Choroid plexus epithelial cell (primary cell): ENCODE data around the gene CNOT3.

Experiments used
- DNase-seq: peaks from one replicate; pipeline ENCODE4 v3.0.0-alpha.2; 2010; ENCODE audit warnings: low read depth
- H3K4me3 ChIP-seq: 2 replicates; pipeline ENCODE4 v1.5.1; 2011; ENCODE audit warnings: low read depth, mild to moderate bottlenecking, control low read depth, low read length, moderate library complexity
- TF ChIP-seq, protein P1 (sequence below): conservative IDR thresholded peaks from 2 replicates; pipeline ENCODE4 v1.5.1; 2011; ENCODE audit warnings: low read depth, mild to moderate bottlenecking, control low read depth, inconsistent platforms, low read length, moderate library complexity

The CNOT3 gene

DNA sequence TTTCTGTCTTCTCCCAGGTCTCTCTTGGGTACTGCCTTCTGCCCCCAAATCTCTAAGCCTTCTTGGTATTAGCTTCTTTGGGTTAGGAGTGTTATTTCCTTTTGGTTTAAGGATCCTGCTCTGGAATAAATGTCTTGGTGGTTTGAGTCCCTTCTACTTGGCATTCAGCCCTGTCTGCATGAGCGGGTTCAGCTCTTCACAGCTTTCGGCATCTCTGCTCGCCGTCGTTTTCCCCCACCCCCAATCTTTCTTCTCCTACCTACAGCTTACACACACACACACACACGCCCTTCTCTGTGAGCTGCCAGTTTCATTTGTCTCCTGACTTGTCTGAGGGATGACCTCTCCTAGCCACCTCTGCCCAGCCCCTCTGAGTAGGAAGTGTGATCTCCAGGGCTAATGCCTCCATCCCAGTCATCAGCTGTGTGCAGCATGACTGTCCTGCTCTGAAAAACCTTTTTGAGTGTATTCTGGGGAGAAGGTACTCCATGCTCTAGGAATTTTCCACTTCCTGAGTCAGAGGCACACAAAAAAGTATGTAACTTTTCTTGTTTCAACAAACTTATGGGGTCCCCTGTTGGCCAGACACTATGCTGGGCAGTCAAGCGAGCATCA is 4.7 kb downstream of the CNOT3 start:
- TF ChIP-seq, protein P1, sequence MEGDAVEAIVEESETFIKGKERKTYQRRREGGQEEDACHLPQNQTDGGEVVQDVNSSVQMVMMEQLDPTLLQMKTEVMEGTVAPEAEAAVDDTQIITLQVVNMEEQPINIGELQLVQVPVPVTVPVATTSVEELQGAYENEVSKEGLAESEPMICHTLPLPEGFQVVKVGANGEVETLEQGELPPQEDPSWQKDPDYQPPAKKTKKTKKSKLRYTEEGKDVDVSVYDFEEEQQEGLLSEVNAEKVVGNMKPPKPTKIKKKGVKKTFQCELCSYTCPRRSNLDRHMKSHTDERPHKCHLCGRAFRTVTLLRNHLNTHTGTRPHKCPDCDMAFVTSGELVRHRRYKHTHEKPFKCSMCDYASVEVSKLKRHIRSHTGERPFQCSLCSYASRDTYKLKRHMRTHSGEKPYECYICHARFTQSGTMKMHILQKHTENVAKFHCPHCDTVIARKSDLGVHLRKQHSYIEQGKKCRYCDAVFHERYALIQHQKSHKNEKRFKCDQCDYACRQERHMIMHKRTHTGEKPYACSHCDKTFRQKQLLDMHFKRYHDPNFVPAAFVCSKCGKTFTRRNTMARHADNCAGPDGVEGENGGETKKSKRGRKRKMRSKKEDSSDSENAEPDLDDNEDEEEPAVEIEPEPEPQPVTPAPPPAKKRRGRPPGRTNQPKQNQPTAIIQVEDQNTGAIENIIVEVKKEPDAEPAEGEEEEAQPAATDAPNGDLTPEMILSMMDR, result no peak

DNA sequence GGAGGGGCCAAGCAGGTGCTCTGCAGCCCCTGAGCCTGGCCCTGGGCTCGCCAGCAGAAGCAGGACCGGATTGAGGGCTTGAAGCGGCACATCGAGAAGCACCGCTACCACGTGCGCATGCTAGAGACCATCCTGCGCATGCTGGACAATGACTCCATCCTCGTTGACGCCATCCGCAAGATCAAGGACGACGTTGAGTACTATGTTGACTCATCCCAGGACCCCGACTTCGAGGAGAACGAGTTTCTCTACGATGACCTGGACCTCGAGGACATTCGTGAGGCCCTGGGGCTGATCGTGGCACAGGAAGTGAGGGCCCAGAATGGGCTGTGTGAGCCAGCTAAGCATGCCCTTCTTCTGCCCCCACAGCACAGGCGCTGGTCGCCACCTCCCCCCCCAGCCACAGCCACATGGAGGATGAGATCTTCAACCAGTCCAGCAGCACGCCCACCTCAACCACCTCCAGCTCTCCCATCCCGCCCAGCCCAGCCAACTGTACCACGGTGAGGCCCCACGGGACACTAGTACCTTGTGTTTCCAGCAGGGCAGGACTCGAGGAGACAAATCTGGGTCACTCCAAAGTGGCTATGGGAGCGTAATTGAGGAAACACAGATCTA is 8.1 kb downstream of the CNOT3 start:
- no peak overlapping the region for H3K4me3 ChIP-seq
- TF ChIP-seq, protein P1, result no peak
- DNase-seq, result no peak

More for the DNA sequence above, 4.7 kb downstream of the CNOT3 start:
- no peak overlapping the region for H3K4me3 ChIP-seq
- no peak for DNase-seq

DNA sequence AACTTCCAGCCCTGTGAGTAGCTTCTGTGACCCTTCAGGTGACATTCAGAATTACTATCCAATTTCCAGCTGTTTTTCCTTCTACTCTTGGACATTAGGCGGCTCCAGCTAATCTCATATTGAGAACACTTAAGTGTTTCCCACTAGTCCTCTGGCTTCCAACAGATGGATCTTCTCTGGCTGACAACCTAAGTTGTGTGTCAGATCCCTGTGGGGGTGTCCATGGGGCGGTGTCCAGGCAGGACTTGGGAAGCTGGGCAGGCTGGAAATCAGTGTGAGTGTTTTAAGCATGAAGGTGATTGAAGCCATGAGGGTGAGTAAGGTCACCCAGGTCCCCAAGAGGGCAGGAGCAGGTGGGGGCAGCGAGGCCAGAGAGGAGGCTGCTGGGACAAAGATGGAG is 10.1 kb downstream of the CNOT3 start:
- H3K4me3 ChIP-seq, result no peak overlapping the region
- DNase-seq, result no peak
- TF ChIP-seq, protein P1, result no peak

DNA sequence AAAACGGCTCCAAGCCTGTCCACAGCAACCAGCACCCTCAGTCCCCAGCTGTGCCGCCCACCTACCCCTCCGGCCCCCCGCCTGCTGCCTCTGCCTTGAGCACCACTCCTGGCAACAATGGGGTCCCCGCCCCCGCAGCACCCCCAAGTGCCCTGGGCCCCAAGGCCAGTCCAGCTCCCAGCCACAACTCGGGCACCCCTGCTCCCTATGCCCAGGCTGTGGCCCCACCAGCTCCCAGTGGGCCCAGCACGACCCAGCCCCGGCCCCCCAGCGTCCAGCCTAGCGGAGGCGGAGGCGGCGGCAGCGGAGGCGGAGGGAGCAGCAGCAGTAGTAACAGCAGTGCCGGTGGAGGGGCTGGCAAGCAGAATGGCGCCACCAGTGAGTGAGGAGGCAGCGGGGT is 10.6 kb downstream of the CNOT3 start:
- DNase-seq, result no peak
- no peak overlapping the region for H3K4me3 ChIP-seq
- TF ChIP-seq, protein P1, result no peak

DNA sequence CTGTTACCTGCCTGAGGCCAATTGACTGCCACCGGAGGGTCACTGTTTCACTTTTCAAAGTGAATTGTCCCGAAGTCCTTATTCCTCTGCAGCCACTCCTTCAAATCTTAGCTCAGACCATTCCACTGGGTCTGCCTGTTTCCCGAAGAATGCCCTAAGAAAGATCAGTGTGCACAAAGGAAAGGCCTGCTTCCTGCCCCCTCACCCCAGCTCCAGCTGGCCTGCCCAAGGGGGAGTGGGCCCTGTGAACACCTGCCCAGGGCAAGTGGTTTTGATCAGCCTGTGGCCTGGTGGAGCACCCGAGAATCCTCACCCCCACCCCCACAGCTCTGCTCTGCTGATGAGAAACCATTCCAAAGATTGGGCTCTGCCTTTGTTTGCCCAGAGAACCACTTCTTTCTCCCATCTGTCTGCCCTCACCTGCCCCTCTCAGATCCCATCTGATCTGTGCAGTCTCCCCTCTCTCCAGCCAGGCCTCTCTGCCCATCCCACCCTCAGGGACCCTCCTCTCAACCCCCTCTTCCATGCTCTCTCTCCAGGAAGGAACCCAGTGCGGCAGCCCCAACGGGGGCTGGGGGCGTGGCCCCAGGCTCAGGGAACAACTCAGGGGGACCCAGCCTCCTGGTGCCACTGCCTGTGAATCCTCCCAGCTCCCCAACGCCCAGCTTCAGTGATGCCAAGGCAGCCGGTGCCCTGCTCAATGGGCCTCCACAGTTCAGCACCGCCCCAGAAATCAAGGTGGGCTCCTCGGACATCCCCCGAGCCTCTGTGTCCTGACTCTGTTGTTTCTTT is 11.7 kb downstream of the CNOT3 start:
- TF ChIP-seq, protein P1, result no peak
- no peak overlapping the region for H3K4me3 ChIP-seq

DNA sequence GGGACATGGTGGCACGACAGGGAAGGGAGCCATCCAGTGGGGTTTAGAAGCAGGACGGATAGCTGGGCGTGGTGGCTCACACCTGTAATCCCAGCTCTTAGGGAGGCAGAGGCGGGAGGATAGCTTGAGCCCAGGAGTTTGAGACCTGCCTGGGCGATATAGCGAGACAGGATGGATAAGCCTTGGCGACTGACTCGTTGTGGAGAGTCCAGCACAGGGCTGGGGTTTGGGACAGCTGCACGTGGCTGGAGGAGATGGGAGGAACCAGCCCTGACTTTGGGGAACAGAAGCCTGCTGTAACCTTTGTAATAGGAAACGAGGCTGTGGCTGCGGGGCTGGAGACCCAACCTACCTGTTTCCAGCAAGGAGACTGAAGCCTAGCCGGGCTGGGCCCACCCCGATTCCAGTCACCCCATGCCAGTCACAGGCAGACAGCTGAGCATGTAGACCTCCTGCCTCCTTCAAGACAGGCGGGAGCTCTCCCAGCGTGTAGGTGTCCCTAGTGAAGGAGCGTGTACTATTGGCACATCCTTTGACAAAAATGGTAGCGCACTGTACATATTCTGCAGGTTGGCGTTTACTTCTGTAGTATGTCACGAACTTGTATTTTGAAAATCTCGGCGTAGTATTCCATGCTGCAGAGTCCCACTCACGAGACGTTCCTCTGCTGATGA is 13.9 kb downstream of the CNOT3 start:
- no peak for DNase-seq
- H3K4me3 ChIP-seq, result no peak overlapping the region
- TF ChIP-seq, protein P1, result no peak

More for the DNA sequence above, 11.7 kb downstream of the CNOT3 start:
- no peak for DNase-seq
